Activated T-cell treated with anti-CD3 and anti-CD28 coated beads for 48 hours (primary cell): ENCODE data around the gene GGCT.
"Not testable (repeated sequence)": the region's sequence is repeated elsewhere in the genome, so short reads cannot be mapped to it uniquely, and the experiment has no call there.

ENCODE experiments used
- DNase-seq: peaks from one replicate; pipeline ENCODE4 v3.0.0-alpha.2; 2020; ENCODE audit warnings: low read depth

The GGCT gene

GRCh38 chr7:30504301-30505173 lies at the start of gene GGCT:
Gene GGCT (minus strand): TSS chr7:30504829. CDS start chr7:30504709, 120 bp downstream.
- DNase-seq: peak; percentile 95

GRCh38 chr7:30553546-30553945 lies 48.9 kb upstream of the GGCT start:
- DNase-seq: no peak

GRCh38 chr7:30553141-30553540 lies 48.5 kb upstream of the GGCT start:
- no peak for DNase-seq

GRCh38 chr7:30552330-30552729 lies 47.7 kb upstream of the GGCT start:
- no peak for DNase-seq

- no peak for DNase-seq
Measured at GRCh38 chr7:30549931-30550493, 45.4 kb upstream of the GGCT start.

- peak; percentile 23 for DNase-seq
Measured at GRCh38 chr7:30548845-30549244, 44.2 kb upstream of the GGCT start.

GRCh38 chr7:30546596-30546995 lies 42.0 kb upstream of the GGCT start:
- no peak for DNase-seq

GRCh38 chr7:30545791-30546555 lies 41.3 kb upstream of the GGCT start:
- no peak for DNase-seq

GRCh38 chr7:30543813-30544525 lies 39.3 kb upstream of the GGCT start:
- DNase-seq: no peak

GRCh38 chr7:30543115-30543514 lies 38.5 kb upstream of the GGCT start:
- not testable (repeated sequence) for DNase-seq

GRCh38 chr7:30533886-30534285 lies 29.3 kb upstream of the GGCT start:
- no peak for DNase-seq

GRCh38 chr7:30531286-30531685 lies 26.7 kb upstream of the GGCT start:
- no peak for DNase-seq

GRCh38 chr7:30530373-30530772 lies 25.7 kb upstream of the GGCT start:
- no peak for DNase-seq

GRCh38 chr7:30528779-30529178 lies 24.1 kb upstream of the GGCT start:
- DNase-seq: no peak

GRCh38 chr7:30527297-30527696 lies 22.7 kb upstream of the GGCT start:
- not testable (repeated sequence) for DNase-seq

GRCh38 chr7:30526163-30526562 lies 21.5 kb upstream of the GGCT start:
- no peak for DNase-seq

- DNase-seq: no peak
Measured at GRCh38 chr7:30525429-30525828, 20.8 kb upstream of the GGCT start.

GRCh38 chr7:30524545-30524944 lies 19.9 kb upstream of the GGCT start:
- DNase-seq: no peak

- no peak for DNase-seq
Measured at GRCh38 chr7:30523466-30523865, 18.8 kb upstream of the GGCT start.

- no peak for DNase-seq
Measured at GRCh38 chr7:30522159-30522558, 17.5 kb upstream of the GGCT start.

GRCh38 chr7:30521532-30521931 lies 16.9 kb upstream of the GGCT start:
- no peak for DNase-seq

- no peak for DNase-seq
Measured at GRCh38 chr7:30519122-30519521, 14.5 kb upstream of the GGCT start.
